Left kidney (tissue), 2 donors: ENCODE data around the gene FAM89A. TPM values are rescaled to one million over a fixed set of nuclear protein-coding genes. Genes with fewer than 3 reads are reported as not detected.
"Not testable (repeated sequence)": the region's sequence is repeated elsewhere in the genome, so short reads cannot be mapped to it uniquely, and the experiment has no call there.

Experiments used
- DNase-seq: peaks from one replicate; pipeline ENCODE4 v3.0.0-alpha.2; 2013
- polyA plus RNA-seq: library from polyadenylated mRNA; unstranded; fragments of 120-200 nt; gene quantifications from one replicate; pipeline ENCODE4 v1.2.1, GENCODE V29; 2013; ENCODE audit not compliant: insufficient read length

Gene FAM89A
- polyA plus RNA-seq, 1 donor, result 15.7 TPM

GRCh38 chr1:231000201-231000600 is 39.9 kb downstream of the FAM89A start:
- DNase-seq, result no peak

- DNase-seq, result no peak
These were observed 45.2 kb downstream of the FAM89A start for GRCh38 chr1:230994860-230995259.

GRCh38 chr1:230992100-230992774 is 47.8 kb downstream of the FAM89A start:
- no peak for DNase-seq

- no peak for DNase-seq
These were observed 52.6 kb downstream of the FAM89A start for GRCh38 chr1:230987448-230987847.

- DNase-seq, result no peak
These were observed 53.1 kb downstream of the FAM89A start for GRCh38 chr1:230986976-230987375.

GRCh38 chr1:230985711-230986110 is 54.3 kb downstream of the FAM89A start:
- DNase-seq, result no peak

- not testable (repeated sequence) for DNase-seq
These were observed 55.2 kb downstream of the FAM89A start for GRCh38 chr1:230984622-230985515.

- no peak for DNase-seq
These were observed 56.2 kb downstream of the FAM89A start for GRCh38 chr1:230983811-230984210.

GRCh38 chr1:230982696-230983095 is 57.4 kb downstream of the FAM89A start:
- DNase-seq, result no peak

- no peak for DNase-seq
These were observed 60.1 kb downstream of the FAM89A start for GRCh38 chr1:230979952-230980351.

- DNase-seq, result no peak
These were observed 60.7 kb downstream of the FAM89A start for GRCh38 chr1:230979389-230979716.

GRCh38 chr1:230978491-230979388 is 61.3 kb downstream of the FAM89A start, which contains the start of the genes ARV1 and TTC13:
ARV1 (plus strand) TSS chr1:230979094; CDS start chr1:230979106, 12 bp downstream.
TTC13 (minus strand) TSS chr1:230978861; CDS start chr1:230978830, 31 bp downstream.
- DNase-seq, result peak; percentile 96

- DNase-seq, result peak; percentile 24
These were observed 62.1 kb downstream of the FAM89A start for GRCh38 chr1:230977761-230978490.

GRCh38 chr1:230976825-230977747 is 63.0 kb downstream of the FAM89A start:
- no peak for DNase-seq

GRCh38 chr1:230976360-230976759 is 63.7 kb downstream of the FAM89A start:
- DNase-seq, result no peak

GRCh38 chr1:230975636-230976035 is 64.4 kb downstream of the FAM89A start:
- no peak for DNase-seq

GRCh38 chr1:230972855-230973271 is 67.2 kb downstream of the FAM89A start:
- no peak for DNase-seq

GRCh38 chr1:230971771-230972170 is 68.3 kb downstream of the FAM89A start:
- DNase-seq, result no peak

GRCh38 chr1:230970432-230970831 is 69.6 kb downstream of the FAM89A start:
- no peak for DNase-seq
